ENCODE data around the gene LMNTD2.

The LMNTD2 gene

DNA sequence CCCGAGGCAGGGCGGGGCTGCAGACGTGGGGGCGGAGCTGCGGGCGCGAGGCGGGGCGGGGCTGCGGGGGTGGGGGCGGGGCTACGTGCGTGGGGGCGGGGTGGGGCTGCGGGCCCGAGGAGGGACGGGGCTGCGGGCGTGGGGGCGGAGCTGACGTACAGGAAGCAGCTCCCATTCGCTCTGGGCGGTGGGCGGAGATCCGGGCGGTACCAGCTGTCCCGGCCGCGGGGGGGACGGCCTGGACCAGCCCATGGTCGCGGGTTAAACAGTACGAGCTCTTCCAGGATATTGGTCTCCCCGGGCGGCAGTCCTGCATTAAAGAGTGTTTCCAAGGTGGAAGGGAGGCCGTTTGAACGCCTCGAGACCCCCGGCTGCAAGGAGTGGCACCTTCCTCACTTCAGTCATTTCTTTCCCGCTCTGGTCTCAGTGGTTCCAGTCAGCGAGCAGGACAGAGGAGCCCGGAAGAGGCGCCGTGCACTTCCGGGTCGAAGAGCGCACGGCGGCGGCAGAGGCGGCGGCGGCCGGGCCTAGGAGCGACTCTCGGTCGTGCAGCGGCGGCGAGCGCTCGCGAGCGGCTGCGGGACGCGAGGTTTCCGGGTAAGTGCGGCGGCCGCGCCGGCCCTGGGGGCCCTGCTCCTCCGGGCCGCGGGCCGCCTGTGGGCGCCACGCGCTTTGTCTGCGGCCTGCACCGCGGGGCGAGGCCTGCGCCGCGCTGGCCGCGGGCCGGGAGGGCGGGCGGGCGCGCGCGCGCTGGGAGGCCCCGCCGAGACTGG, 15.6 kb upstream of the LMNTD2 start, which contains the start of gene PHRF1:
Gene PHRF1, plus strand, starts transcription at position 475 of the 773 bp plus-strand sequence. CDS start 5,043 bp downstream, outside the sequence.
- TF ChIP-seq, protein P1, sequence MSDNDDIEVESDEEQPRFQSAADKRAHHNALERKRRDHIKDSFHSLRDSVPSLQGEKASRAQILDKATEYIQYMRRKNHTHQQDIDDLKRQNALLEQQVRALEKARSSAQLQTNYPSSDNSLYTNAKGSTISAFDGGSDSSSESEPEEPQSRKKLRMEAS (IDR thresholded peaks at IDR 0.05) = peak; percentile 66
- TF ChIP-seq, protein P2, sequence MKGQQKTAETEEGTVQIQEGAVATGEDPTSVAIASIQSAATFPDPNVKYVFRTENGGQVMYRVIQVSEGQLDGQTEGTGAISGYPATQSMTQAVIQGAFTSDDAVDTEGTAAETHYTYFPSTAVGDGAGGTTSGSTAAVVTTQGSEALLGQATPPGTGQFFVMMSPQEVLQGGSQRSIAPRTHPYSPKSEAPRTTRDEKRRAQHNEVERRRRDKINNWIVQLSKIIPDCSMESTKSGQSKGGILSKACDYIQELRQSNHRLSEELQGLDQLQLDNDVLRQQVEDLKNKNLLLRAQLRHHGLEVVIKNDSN (IDR thresholded peaks at IDR 0.05) = 0 out of 2 replicates have a peak, but pooled peaks have one; percentile 6
- no peak for TF ChIP-seq CEBPB (IDR thresholded peaks at IDR 0.05)
- TF ChIP-seq ZBTB7A (IDR thresholded peaks at IDR 0.05; ENCODE audit: low read depth) = no peak
- 0 out of 2 replicates have a peak, but pooled peaks have one; percentile 7 for TF ChIP-seq YY1 (IDR thresholded peaks at IDR 0.05; ENCODE audit: low read depth)
- TF ChIP-seq TAF1 (IDR thresholded peaks at IDR 0.05; ENCODE audit: low read depth) = peak; percentile 93
- 0 out of 2 replicates have a peak, but pooled peaks have one; percentile 27 for TF ChIP-seq EGR1 (IDR thresholded peaks at IDR 0.05)
- TF ChIP-seq EP300 (IDR thresholded peaks at IDR 0.05; ENCODE audit: borderline replicate concordance) = peak; percentile 67

GRCh38 chr11:575313-575995, 14.9 kb upstream of the LMNTD2 start:
- TF ChIP-seq, protein P1 (IDR thresholded peaks at IDR 0.05) = peak; percentile 62
- no peak for TF ChIP-seq TAF1 (IDR thresholded peaks at IDR 0.05; ENCODE audit: low read depth)

GRCh38 chr11:574632-575312, 14.2 kb upstream of the LMNTD2 start:
- TF ChIP-seq CEBPB (IDR thresholded peaks at IDR 0.05) (no peak), NFIC (IDR thresholded peaks at IDR 0.05) (no peak), ZBTB7A (IDR thresholded peaks at IDR 0.05; ENCODE audit: low read depth) (no peak)
- TF ChIP-seq, protein P3, sequence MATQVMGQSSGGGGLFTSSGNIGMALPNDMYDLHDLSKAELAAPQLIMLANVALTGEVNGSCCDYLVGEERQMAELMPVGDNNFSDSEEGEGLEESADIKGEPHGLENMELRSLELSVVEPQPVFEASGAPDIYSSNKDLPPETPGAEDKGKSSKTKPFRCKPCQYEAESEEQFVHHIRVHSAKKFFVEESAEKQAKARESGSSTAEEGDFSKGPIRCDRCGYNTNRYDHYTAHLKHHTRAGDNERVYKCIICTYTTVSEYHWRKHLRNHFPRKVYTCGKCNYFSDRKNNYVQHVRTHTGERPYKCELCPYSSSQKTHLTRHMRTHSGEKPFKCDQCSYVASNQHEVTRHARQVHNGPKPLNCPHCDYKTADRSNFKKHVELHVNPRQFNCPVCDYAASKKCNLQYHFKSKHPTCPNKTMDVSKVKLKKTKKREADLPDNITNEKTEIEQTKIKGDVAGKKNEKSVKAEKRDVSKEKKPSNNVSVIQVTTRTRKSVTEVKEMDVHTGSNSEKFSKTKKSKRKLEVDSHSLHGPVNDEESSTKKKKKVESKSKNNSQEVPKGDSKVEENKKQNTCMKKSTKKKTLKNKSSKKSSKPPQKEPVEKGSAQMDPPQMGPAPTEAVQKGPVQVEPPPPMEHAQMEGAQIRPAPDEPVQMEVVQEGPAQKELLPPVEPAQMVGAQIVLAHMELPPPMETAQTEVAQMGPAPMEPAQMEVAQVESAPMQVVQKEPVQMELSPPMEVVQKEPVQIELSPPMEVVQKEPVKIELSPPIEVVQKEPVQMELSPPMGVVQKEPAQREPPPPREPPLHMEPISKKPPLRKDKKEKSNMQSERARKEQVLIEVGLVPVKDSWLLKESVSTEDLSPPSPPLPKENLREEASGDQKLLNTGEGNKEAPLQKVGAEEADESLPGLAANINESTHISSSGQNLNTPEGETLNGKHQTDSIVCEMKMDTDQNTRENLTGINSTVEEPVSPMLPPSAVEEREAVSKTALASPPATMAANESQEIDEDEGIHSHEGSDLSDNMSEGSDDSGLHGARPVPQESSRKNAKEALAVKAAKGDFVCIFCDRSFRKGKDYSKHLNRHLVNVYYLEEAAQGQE (IDR thresholded peaks at IDR 0.05; ENCODE audit: low read depth) = no peak

DNA sequence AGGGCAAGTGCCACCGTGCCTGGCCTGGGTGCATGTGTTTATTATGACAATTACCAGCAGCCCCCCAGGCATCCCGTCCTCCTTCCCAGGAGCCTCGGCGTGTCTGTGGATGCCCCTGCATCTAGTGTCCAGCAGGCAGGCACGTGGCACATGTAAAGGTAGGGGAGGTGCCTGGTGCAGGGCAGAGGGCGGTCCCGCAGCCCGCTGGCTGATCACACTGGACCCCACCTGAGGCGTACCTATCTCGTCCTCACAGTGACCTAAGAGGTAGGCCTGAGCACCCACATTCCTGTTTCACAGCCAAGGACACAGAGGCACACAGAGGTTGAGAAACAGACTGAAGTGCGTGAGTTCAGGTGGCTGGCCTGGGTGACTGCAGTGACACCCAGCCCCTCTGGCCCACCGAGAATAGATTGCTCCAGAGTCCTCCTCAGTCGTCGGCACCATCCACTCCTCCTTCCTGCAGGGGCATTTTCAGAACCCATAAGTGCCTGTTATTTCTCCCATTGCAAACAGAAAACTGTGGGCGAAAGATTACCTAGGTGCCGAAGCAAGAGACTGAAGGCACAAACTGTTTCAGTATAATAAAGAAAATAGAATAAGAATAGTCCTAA, 12.7 kb upstream of the LMNTD2 start:
- TF ChIP-seq, protein P3 (IDR thresholded peaks at IDR 0.05; ENCODE audit: low read depth) = no peak
- TF ChIP-seq RAD21 (IDR thresholded peaks at IDR 0.05; ENCODE audit: low read depth) (no peak), TEAD4 (IDR thresholded peaks at IDR 0.05) (no peak), FOXM1 (IDR thresholded peaks at IDR 0.05; ENCODE audit: borderline replicate concordance, low read depth) (no peak), CEBPB (IDR thresholded peaks at IDR 0.05) (no peak), EGR1 (IDR thresholded peaks at IDR 0.05) (no peak), YY1 (IDR thresholded peaks at IDR 0.05; ENCODE audit: low read depth) (no peak), NFIC (IDR thresholded peaks at IDR 0.05) (no peak), TAF1 (IDR thresholded peaks at IDR 0.05; ENCODE audit: low read depth) (no peak), TCF12 (IDR thresholded peaks at IDR 0.05; ENCODE audit: low read depth) (no peak)
- TF ChIP-seq, protein P1 (IDR thresholded peaks at IDR 0.05) = no peak

DNA sequence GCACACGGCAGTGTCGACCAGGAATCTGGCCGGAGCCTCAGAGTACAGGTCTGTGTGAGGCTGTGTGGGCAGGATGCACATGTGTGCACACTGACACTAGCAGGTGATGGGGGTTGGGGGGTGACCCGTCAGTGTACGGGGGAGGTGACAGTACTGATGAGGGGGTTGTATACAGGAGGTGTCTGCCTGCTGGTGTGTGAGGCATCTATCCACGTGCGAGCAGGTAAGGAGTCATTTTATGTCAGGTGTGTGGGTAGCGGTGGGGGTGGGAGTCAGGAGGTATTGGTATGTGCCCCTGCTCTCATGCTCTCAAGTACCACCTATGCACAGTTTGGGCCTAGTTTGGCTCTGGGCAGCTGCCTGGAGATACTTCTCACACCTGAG, 11.3 kb upstream of the LMNTD2 start:
- TF ChIP-seq TAF1 (IDR thresholded peaks at IDR 0.05; ENCODE audit: low read depth) (no peak), RAD21 (IDR thresholded peaks at IDR 0.05; ENCODE audit: low read depth) (no peak), TEAD4 (IDR thresholded peaks at IDR 0.05) (no peak), EGR1 (IDR thresholded peaks at IDR 0.05) (no peak)
